IPS-18c (cell line): ENCODE measurements around the gene HOXD1.

Source experiments
- H3K4me3 ChIP-seq: 2 replicates; pipeline ENCODE4 v1.7.0; 2013; ENCODE audit warnings: low read depth, mild to moderate bottlenecking, low read length, moderate library complexity; ENCODE audit not compliant: insufficient read depth
- H3K9me3 ChIP-seq: one replicate; pipeline ENCODE4 v1.6.1; 2013; ENCODE audit warnings: mild to moderate bottlenecking, low read length, moderate library complexity; ENCODE audit not compliant: control insufficient read depth, insufficient read depth

The HOXD1 gene

DNA sequence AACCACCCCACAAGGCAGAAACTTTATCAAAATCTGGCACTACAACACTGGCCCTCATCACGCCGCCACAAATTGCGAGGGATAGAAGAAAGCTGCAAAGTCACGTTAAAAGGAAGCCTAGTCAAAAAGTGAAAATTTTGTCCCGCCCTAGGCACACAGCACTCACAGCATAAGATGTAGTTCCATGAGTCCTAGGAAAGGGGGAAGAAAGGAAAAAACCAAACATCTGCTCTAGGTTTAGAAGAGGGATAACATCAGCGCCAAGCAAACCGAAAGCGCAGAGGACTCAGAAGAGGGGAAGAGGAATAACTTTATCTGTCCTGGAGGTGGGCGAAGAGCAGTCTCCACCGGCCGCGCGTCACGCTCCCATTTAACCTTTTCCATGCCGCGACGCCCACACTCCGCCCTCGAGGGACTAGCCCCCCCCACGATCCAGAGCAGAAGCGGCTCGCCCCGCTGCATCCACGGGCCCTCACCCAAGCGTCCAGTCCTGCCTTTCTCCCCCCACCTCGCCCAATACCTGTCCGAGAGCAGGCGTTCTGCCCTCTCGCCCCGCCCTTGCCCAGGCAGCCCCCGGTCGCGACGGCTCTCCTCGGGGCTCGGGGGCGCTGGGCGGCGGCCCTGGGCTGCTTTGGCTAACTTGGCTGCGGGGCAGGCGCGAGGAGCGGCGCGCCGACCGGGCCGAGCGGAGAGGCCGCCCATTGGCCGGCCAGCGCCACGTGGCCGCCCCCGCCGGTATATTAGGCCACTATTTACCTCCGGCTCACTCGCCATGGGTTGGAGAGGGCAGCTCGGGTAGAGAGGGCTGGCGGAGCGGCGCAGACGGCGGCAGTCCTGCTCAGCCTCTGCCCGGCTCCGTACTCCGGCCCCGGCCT is at the start of gene HOXD1:
Gene HOXD1 (plus strand): TSS at position 770 of the 875 bp plus-strand sequence. CDS start 134 bp downstream, outside the sequence.
- peak within 1 kb of the TSS; percentile 43 for H3K4me3 ChIP-seq
- peaks cover 4% of the 10 kb centered on the region for H3K9me3 ChIP-seq

DNA sequence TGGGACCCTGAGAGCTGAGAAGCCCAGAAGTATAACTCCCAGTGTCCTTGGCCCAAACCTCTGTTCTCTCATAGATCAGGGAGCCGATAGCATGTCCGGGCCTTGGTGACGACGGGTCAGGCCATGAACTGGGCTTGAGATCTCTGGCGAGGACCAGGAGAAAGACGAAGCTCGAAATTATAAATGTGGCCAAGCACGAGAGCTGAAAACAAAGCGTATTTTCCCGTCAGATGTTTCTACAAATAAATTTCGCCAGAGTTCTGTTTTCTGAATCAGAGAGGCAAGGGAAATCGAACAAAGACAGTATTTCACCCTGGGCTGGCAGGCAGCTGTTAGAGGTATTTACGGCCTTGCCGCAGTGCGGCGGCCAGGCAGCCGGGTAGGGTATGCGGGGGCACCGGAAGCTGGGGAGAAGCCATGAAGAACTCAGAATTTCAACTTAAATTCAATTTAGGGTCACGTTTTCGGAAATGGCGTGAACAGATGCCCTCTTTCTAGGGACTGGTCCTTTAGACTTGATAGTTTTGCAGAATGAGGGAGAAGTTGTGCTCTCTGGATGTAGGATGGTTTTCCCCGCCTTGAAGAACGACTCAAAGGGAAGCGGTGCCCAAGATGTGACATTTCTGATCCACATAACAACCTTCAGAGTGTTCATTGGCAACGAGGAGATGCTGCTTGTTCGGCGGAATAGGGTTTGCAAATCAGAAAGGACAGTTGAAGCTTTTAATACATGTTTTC is 49.4 kb upstream of the HOXD1 start:
- no peak overlapping the region for H3K4me3 ChIP-seq
- no peaks in the 10 kb centered on the region for H3K9me3 ChIP-seq

DNA sequence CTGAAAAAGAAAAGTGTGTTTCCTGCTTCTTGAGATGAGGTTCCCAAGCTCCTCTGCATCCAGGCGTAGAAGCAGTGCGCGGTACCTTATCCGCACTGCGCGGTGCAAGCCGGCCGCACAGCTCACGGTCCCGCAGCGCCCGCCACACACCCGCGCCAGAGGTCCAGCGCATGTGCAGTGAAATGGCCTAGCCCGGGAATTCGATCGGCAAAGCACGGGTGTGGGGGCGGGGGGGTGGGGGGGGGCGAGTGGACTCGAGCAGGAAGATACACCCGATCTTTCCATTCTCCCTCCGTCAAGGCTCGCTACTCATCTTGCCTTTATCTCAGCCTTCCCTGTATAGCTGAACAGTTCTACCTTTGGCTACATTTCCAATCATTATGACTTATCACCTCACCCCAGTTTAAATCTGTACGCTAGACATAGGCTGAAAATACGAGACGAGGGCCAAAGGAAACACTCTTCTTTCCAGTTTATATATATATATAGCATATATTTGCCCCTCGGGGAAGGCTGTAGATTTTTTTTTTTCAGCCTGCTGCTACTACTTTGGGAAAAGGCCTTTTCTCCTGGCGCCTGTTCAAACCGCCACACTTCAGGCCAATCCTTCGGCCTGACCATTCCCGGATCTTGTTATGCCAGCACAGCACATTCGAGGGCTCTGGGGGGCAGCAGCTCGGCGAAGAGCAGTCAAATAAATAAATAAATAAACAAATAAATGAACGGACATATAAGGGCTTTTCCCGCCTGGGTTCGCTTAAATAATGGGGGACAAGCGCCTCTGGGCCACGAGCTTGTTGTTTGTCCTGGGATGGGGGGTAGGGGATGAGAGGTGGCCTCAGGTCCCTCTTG is 48.6 kb upstream of the HOXD1 start:
- H3K9me3 ChIP-seq: no peaks in the 10 kb centered on the region
- no peak overlapping the region for H3K4me3 ChIP-seq

DNA sequence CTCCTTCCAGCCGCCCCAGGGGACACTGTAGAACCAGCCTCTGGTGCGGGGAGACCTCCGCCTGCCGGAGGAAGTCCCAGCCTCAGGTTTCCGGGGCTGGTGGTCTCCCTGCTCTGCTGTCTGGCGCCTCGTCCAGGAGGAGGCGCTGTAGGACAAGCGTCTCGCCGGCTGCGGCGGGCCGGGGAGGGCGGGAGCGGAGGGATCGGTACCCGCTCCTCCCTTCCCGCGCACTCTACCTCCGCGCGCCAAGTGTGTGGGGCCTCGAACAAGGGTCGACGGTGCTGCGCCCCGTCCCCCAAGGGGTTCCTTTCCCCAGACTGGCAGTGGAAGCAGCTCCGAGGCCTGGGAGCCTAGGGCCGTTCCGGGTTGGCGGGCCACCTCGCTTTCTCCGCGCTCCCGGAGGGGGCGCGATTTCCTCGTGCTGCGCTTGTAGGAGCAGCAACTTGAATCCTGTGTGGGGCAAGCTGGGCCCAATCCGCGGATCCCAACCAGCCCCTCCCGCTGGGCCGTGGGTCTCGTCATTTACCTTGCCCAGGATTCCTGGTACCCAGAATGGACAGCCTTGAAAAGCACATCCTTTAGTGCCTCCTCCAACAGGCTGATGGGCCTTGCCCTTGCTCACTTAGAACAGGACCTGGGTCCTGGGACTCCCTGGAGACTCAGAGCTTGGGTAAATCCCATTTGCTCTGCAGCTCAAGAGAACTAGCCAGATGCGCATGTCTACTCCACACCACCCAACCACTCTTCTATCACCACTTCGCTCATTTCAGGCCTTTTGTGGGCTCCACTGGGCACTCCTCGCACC is 47.8 kb upstream of the HOXD1 start:
- Histone ChIP-seq H3K4me3 (peak overlapping the region; percentile 62; the same call in 1 of the 2 replicates), H3K9me3 (peaks cover 3% of the 10 kb centered on the region)

DNA sequence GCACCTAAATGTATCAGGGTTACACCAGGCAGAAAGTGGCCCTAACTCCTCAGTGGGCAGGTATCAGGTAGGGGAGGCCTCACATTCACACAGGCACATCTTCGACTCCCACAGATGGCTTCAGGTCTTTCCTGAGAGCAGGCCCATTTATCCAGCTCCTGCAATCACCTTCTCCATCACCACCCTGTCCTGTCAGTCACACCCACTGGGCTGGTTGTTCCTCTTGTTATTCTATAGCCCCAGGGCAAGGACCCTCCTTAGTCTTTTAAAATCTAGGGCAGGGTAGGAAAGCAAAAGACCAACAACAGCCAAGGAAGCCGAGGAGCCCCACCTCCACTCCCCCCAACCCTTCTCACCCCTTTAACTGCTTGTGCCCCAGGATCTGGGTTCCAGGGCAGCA is 46.2 kb upstream of the HOXD1 start:
- peaks cover 3% of the 10 kb centered on the region for H3K9me3 ChIP-seq
- no peak overlapping the region for H3K4me3 ChIP-seq

DNA sequence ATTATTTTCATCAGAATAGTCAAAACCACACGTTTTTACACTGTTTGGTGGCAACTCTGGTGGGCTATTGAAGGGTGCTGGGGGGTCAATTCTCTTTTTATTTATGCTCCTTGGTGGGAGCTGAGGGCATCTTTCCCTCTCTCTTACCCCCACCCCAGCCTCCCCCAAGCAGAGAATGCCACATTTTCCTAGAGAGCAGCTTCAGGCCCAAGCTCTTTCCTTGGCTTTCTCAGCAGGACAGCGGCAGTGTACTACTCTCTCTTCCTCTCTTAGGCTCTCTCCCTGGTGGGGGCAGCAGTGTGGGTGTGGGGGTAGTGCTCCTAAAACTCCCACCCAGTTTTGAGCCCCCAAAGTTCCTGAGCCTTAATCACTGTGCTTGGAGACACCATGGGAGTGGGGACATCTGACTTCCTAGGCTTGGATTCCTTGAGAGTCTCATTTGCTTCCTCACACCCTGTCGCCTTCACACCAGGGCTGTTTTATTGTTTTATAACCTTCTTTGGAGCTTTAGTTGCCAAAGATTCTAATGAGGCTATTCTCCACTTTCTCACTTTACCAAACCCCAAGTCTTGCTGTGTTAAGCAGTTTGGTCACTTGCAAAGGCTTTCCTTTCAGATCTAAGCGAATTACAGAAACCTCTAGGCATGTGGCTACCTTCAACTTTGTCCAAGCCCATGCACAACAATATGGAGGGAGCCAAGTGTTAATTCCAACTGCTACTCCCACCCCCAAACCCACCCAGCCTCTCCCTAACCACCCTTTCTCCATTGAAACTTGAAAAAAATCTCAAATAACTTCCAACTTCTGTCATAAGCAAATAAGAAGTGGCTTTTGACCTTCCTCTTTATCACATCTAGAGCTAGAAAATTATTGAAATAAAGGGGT is 43.1 kb upstream of the HOXD1 start:
- H3K9me3 ChIP-seq: peaks cover 3% of the 10 kb centered on the region
- no peak overlapping the region for H3K4me3 ChIP-seq

DNA sequence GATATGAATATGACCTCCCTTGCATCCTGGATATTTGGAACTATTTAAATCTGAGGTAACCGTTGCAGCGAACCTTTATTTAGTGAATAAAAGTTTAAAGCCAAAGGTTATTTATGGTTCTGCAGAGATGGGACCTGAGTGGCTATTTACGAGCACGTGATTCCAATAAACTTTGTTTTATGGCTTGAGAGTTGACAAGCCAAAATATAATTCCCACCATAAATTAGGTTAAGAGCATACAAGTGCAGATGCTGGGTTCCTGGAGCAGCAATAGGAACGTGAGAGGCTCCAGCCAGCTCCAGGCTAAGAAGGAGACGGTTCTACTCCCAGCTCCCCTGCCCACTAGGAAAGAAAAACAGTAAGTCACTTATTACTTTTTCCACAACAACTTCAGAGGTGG is 42.4 kb upstream of the HOXD1 start:
- H3K4me3 ChIP-seq: no peak overlapping the region
- peaks cover 3% of the 10 kb centered on the region for H3K9me3 ChIP-seq

DNA sequence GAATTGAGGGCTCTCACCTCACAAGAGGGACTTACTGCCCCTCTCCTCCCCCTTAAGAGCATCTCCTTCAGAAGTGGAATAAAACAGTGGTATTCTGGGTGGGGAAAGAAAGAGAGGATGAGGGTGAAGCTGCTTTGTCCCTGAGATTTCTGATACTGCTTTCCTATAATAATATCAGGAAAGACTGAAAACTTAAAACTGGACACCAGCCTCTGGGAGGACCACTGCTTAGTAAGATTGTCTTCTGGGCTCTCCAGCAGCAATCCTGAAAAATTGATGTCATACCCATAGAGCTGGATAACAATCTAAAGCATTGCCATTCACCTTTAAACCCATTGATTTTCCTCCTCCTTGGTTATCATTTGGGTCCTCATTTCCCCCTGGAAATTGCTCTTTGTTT is 41.8 kb upstream of the HOXD1 start:
- H3K4me3 ChIP-seq: no peak overlapping the region
- peaks cover 3% of the 10 kb centered on the region for H3K9me3 ChIP-seq

DNA sequence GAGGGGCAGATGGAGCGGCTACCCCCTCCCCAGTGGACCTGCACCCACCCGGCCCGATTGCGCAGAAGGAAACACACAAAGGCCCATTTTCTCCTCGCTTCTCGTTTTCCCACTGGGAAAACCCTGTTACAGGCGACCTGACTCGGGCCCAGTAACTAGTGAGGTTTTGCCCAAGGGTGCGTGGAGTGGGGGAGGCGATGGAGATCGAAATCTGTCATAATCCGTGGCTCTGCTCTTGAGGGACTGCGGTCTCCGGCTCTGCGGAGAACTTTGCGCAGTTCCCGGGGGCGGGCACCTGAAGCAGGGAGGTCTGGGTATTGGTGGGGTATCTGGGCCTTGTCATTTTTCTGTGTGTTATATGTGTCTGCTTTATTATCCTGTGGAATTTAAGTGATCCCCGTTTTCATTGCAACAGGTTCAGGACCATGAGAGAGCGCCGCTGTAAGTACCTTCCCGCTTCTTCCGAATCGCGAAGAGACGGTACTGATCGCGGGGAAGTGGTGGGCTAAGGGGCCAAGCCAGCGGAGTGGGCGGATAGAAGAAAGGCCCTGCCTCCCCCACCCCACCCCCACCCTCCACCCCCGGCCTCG is 41.2 kb upstream of the HOXD1 start:
- H3K4me3 ChIP-seq: no peak overlapping the region
- peaks cover 3% of the 10 kb centered on the region for H3K9me3 ChIP-seq

DNA sequence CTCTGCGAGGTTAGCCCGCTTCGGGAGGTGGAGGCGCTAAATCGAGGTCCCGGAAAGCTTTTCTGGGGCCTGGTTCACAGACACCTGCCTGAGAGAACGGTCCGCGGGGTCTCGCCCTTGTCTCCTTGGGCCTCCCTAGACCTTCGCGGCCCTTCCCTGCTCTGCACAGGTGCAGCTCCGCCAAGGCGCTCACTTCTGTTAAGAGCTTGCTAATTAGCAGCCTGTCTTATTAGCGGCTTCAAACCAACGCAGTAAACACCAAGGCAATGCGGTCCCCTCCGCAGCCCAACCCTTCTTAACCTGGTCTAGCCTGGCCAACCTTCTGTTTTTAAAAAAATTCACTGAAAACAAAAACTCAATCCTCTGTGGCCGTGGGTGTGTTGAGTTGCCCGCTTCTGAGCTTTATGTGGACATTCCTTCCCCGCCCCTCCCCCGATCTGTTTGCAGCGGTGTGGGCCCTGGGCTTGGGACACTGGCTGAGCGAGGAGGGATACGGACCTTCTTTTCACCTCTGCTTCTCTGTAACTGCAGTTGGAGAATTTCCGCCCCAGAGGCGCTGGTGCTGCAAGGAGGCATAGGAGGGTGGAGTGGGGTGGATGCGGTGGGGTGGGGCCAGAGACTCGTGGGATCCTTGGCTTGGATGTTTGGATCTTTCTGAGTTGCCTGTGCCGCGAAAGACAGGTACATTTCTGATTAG is 40.5 kb upstream of the HOXD1 start:
- Histone ChIP-seq H3K4me3 (no peak overlapping the region), H3K9me3 (peaks cover 3% of the 10 kb centered on the region)

DNA sequence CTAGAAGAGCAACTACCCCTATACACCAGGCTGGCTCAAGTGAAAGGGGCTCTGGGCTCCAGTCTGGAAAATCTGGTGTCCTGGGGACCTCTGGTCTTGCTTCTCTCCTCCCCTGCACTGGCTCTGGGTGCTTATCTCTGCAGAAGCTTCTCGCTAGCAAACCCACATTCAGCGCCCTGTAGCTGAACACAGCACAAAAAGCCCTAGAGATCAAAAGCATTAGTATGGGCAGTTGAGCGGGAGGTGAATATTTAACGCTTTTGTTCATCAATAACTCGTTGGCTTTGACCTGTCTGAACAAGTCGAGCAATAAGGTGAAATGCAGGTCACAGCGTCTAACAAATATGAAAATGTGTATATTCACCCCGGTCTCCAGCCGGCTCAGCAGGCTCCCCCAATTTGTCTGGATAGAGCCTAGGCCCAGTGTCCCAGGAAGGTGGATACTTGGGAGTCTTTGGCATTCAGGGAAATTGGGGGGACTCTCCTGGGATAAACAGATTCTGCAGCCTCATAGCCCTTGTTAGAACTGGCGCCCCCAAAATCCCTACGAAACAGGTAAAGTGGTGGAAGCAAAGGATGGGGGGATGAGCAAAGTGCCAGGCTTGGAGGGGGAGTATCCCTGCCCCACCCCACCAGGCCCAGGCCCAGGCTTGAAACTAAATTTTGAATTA is 39.6 kb upstream of the HOXD1 start:
- Histone ChIP-seq H3K4me3 (no peak overlapping the region), H3K9me3 (peaks cover 3% of the 10 kb centered on the region)

DNA sequence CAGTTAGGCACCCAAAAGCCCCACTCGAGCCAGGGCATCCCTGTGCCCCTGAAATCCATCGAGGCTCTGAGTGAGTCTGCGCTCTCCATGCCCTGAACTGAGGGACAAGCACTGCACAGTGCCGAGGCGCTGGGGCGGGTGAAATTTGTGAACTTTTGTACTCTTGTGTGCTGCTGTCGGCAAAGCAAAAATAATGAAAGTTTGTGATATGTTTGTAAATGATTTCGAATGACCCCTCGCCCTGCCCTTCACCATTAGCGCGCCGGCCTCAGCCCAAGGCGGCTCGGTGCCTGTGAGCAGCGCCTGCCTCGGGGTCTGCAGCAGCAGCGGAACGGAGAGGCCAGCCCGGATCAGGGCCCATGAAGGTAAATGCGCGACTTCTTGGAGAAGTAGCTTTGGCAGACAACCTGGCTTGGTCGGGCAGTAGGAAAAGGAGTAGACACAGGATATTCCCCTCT is 39.0 kb upstream of the HOXD1 start:
- H3K9me3 ChIP-seq: peaks cover 3% of the 10 kb centered on the region
- no peak overlapping the region for H3K4me3 ChIP-seq

DNA sequence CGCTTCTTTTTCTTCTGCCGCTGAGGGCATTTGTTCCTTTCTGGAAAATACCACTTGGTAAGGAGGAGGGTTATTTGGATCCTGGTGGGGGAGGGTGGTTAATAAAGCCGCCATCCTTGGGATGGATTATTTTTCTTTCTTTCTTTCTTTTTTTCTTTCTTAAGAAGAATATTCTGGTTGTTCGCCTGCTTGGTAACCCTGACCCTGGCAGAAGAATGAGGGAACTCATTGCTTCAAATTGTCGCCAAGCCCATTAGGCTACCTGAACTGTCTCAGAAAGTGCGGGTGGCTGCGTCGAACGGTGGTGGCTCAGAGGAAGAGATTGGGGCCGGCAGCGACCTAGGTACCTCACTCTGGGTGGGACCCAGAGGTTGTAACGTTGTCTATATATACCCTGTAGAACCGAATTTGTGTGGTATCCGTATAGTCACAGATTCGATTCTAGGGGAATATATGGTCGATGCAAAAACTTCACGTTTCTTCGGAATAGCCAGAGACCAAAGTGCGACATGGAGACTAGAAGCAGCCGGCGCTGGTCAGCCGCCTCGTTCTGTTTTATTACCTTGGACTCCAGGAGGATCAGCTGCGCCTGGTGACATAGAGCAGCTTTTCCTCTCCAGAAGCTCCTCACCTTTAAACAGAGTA is 38.4 kb upstream of the HOXD1 start:
- Histone ChIP-seq H3K4me3 (no peak overlapping the region), H3K9me3 (peaks cover 3% of the 10 kb centered on the region)
